RWPE1 (cell line): ENCODE measurements around the gene LCNL1.

Experiments
- CTCF ChIA-PET: fragments of 350-600 bp; sonication (Branson Sonifier 250); formaldehyde crosslinking; extraction: SDS; loops from one replicate; lab custom pipeline; 2021; lab: Yijun Ruan, JAX
- POLR2A ChIA-PET: fragments of 400-600 bp; formaldehyde crosslinking; extraction: SDS; loops from one replicate; lab custom pipeline; 2020; ENCODE audit warnings: antibody characterized with exemption; ENCODE audit not compliant: low non-redundant PET; lab: Yijun Ruan, JAX
- DNase-seq: peaks from one replicate; pipeline ENCODE4 v3.0.0; 2012; ENCODE audit warnings: low spot score
- H3K27ac ChIP-seq: fragments of 450-650 bp; 2 replicates; pipeline ENCODE4 v1.5.1; 2017
- TF ChIP-seq, protein P1 (sequence below): fragments of 450-650 bp; conservative IDR thresholded peaks from 2 replicates; pipeline ENCODE4 v1.5.1; 2017; ENCODE audit warnings: low read depth, mild to moderate bottlenecking

Gene LCNL1

DNA sequence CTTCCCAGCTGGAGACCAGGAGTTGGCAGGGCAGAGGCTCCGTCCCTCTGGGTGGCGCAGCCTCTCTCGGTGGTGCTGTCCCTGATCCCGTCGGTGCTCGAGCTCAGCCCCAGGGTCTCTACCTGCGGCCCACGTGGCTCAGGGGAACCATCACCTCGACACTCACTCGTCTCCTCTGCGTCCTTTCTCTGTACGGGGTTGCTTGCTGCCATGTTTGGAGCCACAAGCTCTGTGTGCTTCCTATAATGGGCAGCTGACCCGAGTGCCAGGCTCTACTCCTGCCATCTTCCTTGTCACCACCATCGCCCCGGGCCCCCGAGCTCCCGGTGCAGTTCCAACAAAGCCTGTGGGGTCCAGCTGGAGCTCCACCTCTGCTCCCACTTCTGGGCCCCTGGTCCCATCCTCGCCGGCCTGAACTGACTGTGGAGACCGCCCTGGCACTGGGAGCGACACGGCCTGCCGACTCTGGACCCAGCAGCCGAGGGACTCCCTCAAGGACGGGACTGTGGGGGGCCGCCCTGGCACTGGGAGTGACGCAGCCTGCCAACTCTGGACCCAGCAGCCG, 43.3 kb upstream of the LCNL1 start:
- POLR2A ChIA-PET: no interaction called here
- DNase-seq: no peak
- CTCF ChIA-PET: interaction anchor here (0.7 to 1.2 kb wide), 3 partner anchors 8 to 251 kb away, joined by 3 to 4 read pairs (median 3); partner anchors contain the start of gene AJM1
- H3K27ac ChIP-seq: peak overlapping the region; percentile 89
- TF ChIP-seq, protein P1, sequence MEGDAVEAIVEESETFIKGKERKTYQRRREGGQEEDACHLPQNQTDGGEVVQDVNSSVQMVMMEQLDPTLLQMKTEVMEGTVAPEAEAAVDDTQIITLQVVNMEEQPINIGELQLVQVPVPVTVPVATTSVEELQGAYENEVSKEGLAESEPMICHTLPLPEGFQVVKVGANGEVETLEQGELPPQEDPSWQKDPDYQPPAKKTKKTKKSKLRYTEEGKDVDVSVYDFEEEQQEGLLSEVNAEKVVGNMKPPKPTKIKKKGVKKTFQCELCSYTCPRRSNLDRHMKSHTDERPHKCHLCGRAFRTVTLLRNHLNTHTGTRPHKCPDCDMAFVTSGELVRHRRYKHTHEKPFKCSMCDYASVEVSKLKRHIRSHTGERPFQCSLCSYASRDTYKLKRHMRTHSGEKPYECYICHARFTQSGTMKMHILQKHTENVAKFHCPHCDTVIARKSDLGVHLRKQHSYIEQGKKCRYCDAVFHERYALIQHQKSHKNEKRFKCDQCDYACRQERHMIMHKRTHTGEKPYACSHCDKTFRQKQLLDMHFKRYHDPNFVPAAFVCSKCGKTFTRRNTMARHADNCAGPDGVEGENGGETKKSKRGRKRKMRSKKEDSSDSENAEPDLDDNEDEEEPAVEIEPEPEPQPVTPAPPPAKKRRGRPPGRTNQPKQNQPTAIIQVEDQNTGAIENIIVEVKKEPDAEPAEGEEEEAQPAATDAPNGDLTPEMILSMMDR: no peak

GRCh38 chr9:136939996-136940525, 42.7 kb upstream of the LCNL1 start:
- TF ChIP-seq, protein P1: no peak
- ChIA-PET CTCF (interaction anchor here (1.2 kb wide), 1 partner anchor 8 kb away, joined by 3 read pairs; no protein-coding TSS in a partner anchor), POLR2A (no interaction called here)
- no peak for DNase-seq
- peak overlapping the region; percentile 89 for H3K27ac ChIP-seq

GRCh38 chr9:136940526-136941230, 42.1 kb upstream of the LCNL1 start:
- TF ChIP-seq, protein P1: no peak
- DNase-seq: no peak
- H3K27ac ChIP-seq: peak overlapping the region; percentile 89
- ChIA-PET POLR2A (no interaction called here), CTCF (no interaction called here)

DNA sequence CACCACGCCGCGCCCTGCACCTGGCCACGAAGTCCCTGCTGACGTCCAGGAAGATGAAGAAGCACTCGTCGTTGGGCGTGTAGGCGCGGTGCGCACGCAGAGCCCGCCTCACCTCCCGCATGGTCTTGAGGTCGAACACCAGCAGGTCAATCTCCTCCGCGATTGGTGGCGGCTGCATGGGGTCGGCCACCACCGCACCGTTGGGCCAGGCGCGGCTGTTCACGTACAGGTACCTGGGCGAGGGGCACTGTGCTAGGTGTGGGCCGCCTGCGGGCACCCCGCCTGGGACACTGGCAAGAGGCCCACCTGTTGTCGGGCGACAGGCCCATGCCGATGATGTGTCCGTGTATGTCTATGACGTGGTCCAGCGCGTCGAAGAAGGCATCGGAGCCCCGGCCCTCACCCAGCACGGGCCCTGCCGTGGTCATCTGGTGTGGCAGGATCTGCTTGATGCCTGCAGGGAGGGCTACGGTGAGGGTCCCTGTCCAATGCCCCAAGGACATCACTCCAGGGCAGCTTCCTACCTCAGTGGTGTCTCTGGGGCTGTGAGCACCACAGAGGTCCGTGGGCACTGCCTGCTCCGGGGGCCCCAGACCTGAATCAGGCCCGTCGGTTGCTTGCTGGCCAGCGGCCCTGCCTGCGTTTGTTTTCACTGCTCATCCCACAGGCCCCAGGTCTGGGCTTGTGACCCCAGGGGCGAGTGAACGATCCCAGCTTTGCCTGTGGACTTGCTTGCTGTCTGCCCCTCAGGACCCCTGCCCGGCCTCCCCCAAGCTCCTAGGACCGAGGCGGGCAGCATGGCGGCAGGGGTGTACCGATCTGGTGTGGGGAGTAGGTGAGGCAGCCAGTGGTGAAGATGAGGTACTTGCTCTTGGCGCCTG, 41.3 kb upstream of the LCNL1 start:
- CTCF ChIA-PET: interaction anchor here (0.7 to 1.0 kb wide), 2 partner anchors 33 to 88 kb away, joined by 3 to 6 read pairs; no protein-coding TSS in a partner anchor
- H3K27ac ChIP-seq: peak overlapping the region; percentile 89; the same call in 1 of the 2 replicates
- POLR2A ChIA-PET: no interaction called here
- DNase-seq: no peak
- TF ChIP-seq, protein P1: no peak

DNA sequence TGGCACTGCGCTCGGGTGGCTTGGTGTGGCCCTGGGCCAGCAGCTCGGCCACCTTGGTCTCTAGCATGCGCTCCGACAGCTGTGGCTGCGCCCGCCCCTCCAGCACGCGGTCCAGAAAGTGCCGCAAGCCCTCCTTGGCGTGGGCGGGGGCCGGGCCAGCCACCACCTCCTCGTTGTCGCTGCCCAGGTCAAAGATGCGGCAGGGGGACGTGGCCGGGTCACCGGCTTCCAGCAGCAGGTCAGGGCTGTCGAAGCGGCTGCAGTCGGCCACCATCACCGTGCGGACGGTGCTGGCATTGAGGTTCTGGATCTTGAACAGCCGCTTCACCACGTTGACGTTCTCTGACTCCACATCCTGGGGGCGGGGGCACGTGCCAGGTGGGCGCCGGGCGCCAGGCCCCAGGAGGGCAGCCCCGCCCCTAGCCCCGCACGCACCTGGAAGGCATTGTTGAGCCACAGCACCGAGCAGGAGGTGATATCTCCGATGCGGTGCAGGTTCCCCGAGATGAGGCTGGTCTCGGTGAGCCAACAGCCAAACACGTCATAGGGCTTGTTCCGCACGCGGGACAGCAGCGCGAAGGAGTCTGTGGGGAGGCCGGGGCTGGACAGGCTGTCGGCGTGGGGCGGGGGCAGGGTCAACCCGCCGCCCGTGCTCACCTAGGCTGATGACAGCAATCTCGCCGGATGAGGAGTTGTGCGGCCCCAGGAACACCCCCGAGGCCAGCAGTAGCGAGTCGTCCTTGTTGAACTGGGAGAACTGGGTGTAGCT, 40.5 kb upstream of the LCNL1 start:
- CTCF ChIA-PET: interaction anchor here (0.6 to 1.0 kb wide), 4 partner anchors 34 to 87 kb away, joined by 3 to 6 read pairs (median 3); no protein-coding TSS in a partner anchor
- POLR2A ChIA-PET: no interaction called here
- no peak for DNase-seq

More for the DNA sequence above, 40.5 kb upstream of the LCNL1 start:
- TF ChIP-seq, protein P1: no peak
- peak overlapping the region; percentile 89 for H3K27ac ChIP-seq
